ENCODE measurements around the gene DTNB.

- no peak for TF ChIP-seq POLR2AphosphoS5 (IDR thresholded peaks at IDR 0.05)
- TF ChIP-seq EP300 (IDR thresholded peaks at IDR 0.05) = no peak
- no peak for TF ChIP-seq POLR2A (IDR thresholded peaks at IDR 0.05; ENCODE audit: low read depth)
Observed at GRCh38 chr2:25445464-25445863, 227.9 kb downstream of the DTNB start.

Measured in esophagus muscularis mucosa (tissue), 3 donors.